Measurements from ENCODE around the gene PIK3C2G. TPM values are rescaled to one million over a fixed set of nuclear protein-coding genes. Genes with fewer than 3 reads are reported as not detected.

The PIK3C2G gene
- total and polyA plus RNA-seq, 4 donors, result 4.9 to 40.1 (median 19.4) TPM

DNA sequence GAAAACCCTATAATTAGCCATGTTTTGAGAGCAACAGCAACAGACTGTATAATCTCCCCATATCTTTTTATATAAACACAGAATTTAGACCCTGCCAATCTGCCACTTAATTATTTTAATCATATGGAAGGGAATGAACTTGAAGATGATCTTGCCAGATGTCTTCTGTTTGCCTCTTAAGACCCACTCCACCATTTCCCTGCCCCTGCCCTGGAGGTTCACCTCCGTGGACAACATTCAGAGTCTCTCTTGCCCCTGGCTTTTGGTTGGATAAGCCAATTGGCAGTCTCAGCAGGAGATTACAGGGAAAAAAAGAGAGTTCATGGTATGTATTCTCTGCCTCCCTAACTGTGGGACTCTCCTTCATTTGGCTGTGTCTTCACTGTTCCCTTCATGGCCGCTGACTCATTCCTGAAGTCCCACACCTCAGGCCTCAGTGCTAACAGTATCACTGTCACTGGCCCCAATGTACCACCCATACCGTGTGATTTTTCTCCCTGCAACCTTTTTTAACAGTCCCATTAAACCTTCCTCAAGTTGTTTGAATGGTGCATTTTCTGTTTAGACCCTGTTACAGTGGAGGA, 184.8 kb downstream of the PIK3C2G start:
- Histone ChIP-seq H3K27me3 (ENCODE audit: control insufficient read depth in 4 of 4, insufficient read depth in 4 of 4, low read length in 3 of 4) (no peaks in the 10 kb centered on the region), H3K4me1 (ENCODE audit: control insufficient read depth in 4 of 4, insufficient read depth in 4 of 4, low read length in 3 of 4) (no peaks in the 10 kb centered on the region), H3K4me3 (ENCODE audit: low read depth in 1 of 3, low read length in 3 of 3) (no peak overlapping the region), H3K27ac (ENCODE audit: low read depth in 1 of 2, low read length in 2 of 2) (no peak overlapping the region), H3K9me3 (ENCODE audit: control insufficient read depth in 4 of 4, low read length in 3 of 4) (no peaks in the 10 kb centered on the region), H3K36me3 (ENCODE audit: control insufficient read depth in 4 of 4, insufficient read depth in 3 of 4, low read depth in 1 of 4, low read length in 3 of 4) (peaks cover 0 to 2% (median 0%) of the 10 kb centered on the region in 4 donors), H3K9ac (ENCODE audit: low read depth in 1 of 2, low read length in 2 of 2) (no peak overlapping the region)
- TF ChIP-seq HNF4G (IDR thresholded peaks at IDR 0.05), result no peak
- TF ChIP-seq EGR1 (IDR thresholded peaks at IDR 0.05; ENCODE audit: low read depth in 2 of 2), result no peak
- 73% methylated on average over 3 of the region's 3 CpGs for WGBS
- no peak for DNase-seq (ENCODE audit: low spot score)

- Histone ChIP-seq H3K4me3 (ENCODE audit: low read depth in 1 of 3, low read length in 3 of 3) (no peak overlapping the region), H3K9ac (ENCODE audit: low read depth in 1 of 2, low read length in 2 of 2) (no peak overlapping the region), H3K9me3 (ENCODE audit: control insufficient read depth in 4 of 4, low read length in 3 of 4) (no peaks in the 10 kb centered on the region), H3K27me3 (ENCODE audit: control insufficient read depth in 4 of 4, insufficient read depth in 4 of 4, low read length in 3 of 4) (no peaks in the 10 kb centered on the region), H3K4me1 (ENCODE audit: control insufficient read depth in 4 of 4, insufficient read depth in 4 of 4, low read length in 3 of 4) (no peaks in the 10 kb centered on the region), H3K27ac (ENCODE audit: low read depth in 1 of 2, low read length in 2 of 2) (no peak overlapping the region), H3K36me3 (ENCODE audit: control insufficient read depth in 4 of 4, insufficient read depth in 3 of 4, low read depth in 1 of 4, low read length in 3 of 4) (peaks cover 0 to 2% (median 0%) of the 10 kb centered on the region in 4 donors)
- DNase-seq (ENCODE audit: low spot score), result no peak
- WGBS, result 66% methylated on average over 1 of the region's 1 CpG
- TF ChIP-seq NR2F2 (IDR thresholded peaks at IDR 0.05) (no peak), YY1 (IDR thresholded peaks at IDR 0.05) (no peak), GABPA (IDR thresholded peaks at IDR 0.05 in 1 of 2, conservative IDR thresholded peaks at IDR 0.05 in 1 of 2) (no peak), FOXA2 (IDR thresholded peaks at IDR 0.05) (no peak), TAF1 (conservative IDR thresholded peaks at IDR 0.05) (no peak), HNF4A (conservative IDR thresholded peaks at IDR 0.05) (no peak), RXRA (IDR thresholded peaks at IDR 0.05) (no peak), RAD21 (IDR thresholded peaks at IDR 0.05) (no peak), JUND (IDR thresholded peaks at IDR 0.05) (no peak), CTCF (IDR thresholded peaks at IDR 0.05; ENCODE audit: low read depth, low read length, missing input control) (no peak), ATF3 (IDR thresholded peaks at IDR 0.05) (no peak), SP1 (IDR thresholded peaks at IDR 0.05) (no peak), HNF4G (IDR thresholded peaks at IDR 0.05) (no peak), EGR1 (IDR thresholded peaks at IDR 0.05; ENCODE audit: low read depth in 2 of 2) (no peak), FOXA1 (IDR thresholded peaks at IDR 0.05) (no peak)
- TF ChIP-seq, protein P1, sequence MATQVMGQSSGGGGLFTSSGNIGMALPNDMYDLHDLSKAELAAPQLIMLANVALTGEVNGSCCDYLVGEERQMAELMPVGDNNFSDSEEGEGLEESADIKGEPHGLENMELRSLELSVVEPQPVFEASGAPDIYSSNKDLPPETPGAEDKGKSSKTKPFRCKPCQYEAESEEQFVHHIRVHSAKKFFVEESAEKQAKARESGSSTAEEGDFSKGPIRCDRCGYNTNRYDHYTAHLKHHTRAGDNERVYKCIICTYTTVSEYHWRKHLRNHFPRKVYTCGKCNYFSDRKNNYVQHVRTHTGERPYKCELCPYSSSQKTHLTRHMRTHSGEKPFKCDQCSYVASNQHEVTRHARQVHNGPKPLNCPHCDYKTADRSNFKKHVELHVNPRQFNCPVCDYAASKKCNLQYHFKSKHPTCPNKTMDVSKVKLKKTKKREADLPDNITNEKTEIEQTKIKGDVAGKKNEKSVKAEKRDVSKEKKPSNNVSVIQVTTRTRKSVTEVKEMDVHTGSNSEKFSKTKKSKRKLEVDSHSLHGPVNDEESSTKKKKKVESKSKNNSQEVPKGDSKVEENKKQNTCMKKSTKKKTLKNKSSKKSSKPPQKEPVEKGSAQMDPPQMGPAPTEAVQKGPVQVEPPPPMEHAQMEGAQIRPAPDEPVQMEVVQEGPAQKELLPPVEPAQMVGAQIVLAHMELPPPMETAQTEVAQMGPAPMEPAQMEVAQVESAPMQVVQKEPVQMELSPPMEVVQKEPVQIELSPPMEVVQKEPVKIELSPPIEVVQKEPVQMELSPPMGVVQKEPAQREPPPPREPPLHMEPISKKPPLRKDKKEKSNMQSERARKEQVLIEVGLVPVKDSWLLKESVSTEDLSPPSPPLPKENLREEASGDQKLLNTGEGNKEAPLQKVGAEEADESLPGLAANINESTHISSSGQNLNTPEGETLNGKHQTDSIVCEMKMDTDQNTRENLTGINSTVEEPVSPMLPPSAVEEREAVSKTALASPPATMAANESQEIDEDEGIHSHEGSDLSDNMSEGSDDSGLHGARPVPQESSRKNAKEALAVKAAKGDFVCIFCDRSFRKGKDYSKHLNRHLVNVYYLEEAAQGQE (IDR thresholded peaks at IDR 0.05), result no peak
- TF ChIP-seq, protein P2, sequence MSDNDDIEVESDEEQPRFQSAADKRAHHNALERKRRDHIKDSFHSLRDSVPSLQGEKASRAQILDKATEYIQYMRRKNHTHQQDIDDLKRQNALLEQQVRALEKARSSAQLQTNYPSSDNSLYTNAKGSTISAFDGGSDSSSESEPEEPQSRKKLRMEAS (IDR thresholded peaks at IDR 0.05), result no peak
- TF ChIP-seq, protein P3, sequence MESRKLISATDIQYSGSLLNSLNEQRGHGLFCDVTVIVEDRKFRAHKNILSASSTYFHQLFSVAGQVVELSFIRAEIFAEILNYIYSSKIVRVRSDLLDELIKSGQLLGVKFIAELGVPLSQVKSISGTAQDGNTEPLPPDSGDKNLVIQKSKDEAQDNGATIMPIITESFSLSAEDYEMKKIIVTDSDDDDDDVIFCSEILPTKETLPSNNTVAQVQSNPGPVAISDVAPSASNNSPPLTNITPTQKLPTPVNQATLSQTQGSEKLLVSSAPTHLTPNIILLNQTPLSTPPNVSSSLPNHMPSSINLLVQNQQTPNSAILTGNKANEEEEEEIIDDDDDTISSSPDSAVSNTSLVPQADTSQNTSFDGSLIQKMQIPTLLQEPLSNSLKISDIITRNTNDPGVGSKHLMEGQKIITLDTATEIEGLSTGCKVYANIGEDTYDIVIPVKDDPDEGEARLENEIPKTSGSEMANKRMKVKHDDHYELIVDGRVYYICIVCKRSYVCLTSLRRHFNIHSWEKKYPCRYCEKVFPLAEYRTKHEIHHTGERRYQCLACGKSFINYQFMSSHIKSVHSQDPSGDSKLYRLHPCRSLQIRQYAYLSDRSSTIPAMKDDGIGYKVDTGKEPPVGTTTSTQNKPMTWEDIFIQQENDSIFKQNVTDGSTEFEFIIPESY (IDR thresholded peaks at IDR 0.05), result no peak
Measured at GRCh38 chr12:18454330-18454729, 193.0 kb downstream of the PIK3C2G start.
